Right renal cortex interstitium (tissue), 3 donors: ENCODE data around the gene STX3. TPM values are rescaled to one million over a fixed set of nuclear protein-coding genes. Genes with fewer than 3 reads are reported as not detected.

ENCODE experiments used
- DNase-seq, 3 donors: peaks; one replicate each; pipeline ENCODE4 v3.0.0-alpha.2; 2013; ENCODE audit warnings: low read depth in 3 of 3, low spot score in 2 of 3
- polyA plus RNA-seq, 3 donors: library from polyadenylated mRNA; unstranded; fragments of 120-200 nt; gene quantifications; one replicate each; pipeline ENCODE4 v1.2.1, GENCODE V29; 2013; ENCODE audit not compliant: insufficient read length in 3 of 3

Gene STX3
- 10 to 100 TPM; 49.0 to 55.2 (median 52.6) TPM for polyA plus RNA-seq

DNA sequence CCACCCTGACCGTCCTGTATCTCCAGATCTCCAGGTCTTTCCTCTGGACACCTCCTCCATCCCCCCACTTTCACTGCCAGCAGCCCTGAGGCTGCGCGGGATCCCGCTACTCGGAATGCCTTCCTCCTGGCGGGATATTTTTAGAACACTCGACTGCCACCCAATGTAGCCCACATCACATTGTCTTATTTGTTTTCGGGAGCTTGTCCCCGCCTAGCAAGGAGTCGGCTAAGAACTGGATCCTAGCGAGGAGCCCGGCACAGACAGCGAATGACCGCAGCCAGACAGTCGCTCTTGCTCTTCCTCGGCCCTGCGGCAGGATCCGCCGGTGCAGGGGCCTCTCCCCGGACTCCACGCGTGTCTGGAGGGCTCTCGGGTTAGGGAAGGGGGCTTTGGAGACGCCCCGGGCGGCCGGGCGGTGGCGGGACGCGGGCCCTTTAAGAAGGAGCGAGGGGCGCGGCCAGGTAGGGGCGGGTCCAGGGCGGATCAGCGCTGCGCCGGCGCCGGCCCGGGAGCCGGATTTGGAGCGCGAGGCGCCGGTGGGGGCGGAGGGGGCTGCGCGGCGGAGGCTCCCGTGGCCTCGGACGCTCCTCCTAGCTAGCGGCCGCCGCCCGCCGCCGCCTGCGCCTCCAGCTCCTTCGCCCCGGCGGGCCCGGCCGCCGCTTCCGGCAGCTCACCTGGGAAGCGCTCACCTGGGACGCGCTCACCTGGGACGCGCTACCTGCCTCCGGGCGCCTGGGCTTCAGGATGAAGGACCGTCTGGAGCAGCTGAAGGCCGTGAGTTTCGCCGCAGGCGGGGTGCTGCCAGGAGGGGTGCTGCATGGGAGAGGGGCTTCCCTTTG is at the start of gene STX3:
TSS of gene STX3 (plus strand) at position 518 of the 842 bp plus-strand sequence. CDS start at position 748, 230 bp downstream.
- peak; percentile 20 to 32 (median 24) for DNase-seq

- DNase-seq, result no peak
Measured at GRCh38 chr11:59706518-59707285, 48.5 kb upstream of the STX3 start.

DNA sequence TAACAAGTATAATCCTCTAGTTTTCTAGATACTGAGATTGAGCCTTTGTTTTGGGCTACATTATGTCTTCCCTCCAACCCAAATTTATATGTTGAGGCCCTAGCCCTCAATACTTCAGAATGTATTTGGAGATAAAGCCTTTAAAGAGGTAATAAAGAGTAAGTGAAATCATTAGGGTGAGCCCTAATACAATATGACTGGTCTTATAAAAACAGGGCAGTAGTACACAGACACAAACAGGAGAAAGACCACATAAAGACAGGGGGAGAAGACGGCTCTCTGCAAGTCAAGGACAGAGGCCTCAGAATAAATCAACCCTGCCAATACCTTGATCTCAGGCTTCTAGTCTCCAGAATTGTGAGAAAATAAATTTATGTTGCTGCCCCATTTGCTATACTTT is 47.8 kb upstream of the STX3 start:
- no peak for DNase-seq

DNA sequence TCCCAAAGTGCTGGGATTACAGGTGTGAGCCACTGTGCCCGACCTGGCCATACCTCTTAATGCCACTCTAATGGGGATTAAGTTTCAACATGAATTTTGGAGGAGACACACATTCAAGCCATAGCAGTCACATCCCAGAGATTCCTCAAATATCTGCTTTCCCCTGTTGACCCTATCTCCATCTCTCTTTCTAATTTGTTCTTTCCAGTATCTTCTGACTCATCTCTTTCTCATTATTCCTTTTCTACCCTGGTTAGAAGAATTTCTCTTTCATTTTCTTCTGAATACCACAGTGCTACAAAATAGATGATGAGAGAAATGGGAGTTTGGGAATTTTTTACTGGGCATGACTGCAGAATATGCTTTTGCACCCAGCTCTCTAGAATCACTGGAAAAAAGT is 46.6 kb upstream of the STX3 start:
- DNase-seq, result no peak

- no peak for DNase-seq
Measured at GRCh38 chr11:59710136-59710847, 44.9 kb upstream of the STX3 start.

DNA sequence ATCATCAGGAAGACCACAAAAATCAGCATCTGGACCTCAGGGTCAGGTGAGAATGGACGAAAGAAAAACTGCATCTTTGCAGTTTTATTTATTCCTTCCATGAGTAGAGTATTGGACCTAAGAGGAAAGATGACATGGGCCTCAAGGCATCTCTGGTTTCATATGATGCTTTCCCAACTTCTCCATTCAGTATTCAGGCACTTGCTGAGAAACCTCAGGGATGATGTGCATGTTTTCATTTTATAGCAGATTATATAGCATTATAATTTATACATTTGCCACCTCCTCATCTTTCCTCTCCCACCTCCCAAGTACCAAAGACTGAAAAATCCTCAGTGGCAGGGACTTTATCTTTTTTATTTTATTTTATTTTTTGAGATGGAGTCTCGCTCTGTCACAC is 41.4 kb upstream of the STX3 start, which contains the start of gene OR10V1:
TSS of gene OR10V1 (minus strand) at position 101 of the 400 bp plus-strand sequence. CDS start at position 101, 0 bp downstream.
- no peak for DNase-seq

GRCh38 chr11:59716051-59716450 is 39.1 kb upstream of the STX3 start:
- DNase-seq, result no peak

DNA sequence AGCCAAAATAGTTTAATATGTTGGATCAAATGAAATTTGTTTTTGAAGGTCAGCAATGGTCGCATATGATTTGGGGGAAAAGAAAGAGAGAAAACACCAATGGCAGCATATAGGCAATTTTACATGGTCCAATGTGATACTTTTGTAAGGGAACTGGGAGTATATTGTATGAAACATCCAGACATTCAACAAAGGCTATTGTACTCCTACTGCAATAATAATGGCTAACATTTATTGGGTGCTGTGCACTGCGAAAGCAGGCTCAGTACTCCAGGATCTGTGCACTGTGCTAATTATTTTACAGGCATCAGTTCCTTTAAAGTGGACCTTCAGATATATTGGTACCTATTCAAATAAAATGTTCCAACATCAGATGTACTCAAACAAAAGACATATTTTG is 35.6 kb upstream of the STX3 start:
- DNase-seq, result no peak

- DNase-seq, result no peak
Measured at GRCh38 chr11:59724066-59724465, 31.1 kb upstream of the STX3 start.

GRCh38 chr11:59727426-59727825 is 27.8 kb upstream of the STX3 start:
- DNase-seq, result no peak

DNA sequence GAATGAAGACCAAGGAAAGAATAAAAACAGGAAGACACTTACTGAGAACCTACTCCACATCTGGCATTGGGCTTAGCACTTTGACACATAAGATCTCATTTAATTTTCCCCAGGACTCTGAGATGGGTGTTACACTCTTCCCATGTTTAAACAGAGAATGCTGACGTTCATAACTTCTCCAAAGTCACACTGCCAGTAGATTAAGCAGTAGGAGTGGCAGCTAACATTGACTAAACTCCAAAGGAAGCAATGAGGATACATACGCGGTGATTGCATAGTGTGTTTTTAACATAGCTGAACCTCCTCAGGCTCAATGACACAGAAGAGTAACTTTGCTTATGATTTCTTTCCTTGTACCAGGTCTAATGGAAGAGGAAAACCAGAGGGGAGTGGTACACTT is 27.0 kb upstream of the STX3 start:
- DNase-seq, result no peak

DNA sequence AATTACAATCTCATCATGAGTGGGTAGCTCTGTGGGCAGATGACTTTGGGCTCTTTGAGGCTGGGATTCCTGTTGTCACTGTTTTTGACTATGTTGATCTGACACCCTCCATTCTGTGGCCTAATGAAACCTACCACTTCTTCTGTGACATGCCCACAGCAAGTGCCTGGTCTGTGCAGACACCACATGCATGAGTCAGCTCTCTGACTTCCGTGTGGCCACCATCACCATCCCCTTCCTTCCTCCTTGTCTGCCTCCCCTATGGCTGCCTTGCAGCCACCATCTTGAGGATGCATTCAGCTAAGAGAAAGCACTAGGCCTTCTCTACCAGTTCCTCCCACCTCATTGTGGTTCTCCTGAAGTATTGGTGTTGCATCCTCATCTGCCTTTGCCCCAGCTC is 26.3 kb upstream of the STX3 start:
- no peak for DNase-seq

DNA sequence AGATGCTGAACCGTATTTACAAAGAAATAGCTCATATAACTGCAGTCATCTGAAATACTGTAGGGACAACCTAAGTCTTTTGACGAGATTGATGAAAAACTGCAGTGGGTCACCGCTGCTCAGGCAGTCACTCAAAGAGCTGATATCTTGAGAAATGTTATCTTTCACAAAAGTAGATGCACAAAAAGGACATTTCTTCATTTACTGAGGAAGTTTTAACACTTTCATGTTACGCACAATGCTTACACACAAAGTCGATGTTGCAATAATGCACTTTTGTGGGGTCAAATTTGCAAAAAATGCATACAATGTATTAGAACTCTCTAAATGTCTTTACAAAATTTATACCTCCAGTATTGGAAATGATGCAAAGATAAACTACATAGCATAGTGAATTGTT is 25.3 kb upstream of the STX3 start:
- DNase-seq, result no peak

- no peak for DNase-seq
Measured at GRCh38 chr11:59730896-59731565, 24.1 kb upstream of the STX3 start.

- DNase-seq, result no peak
Measured at GRCh38 chr11:59746111-59746510, 9.1 kb upstream of the STX3 start.

- peak; percentile 56 to 61 (median 59) for DNase-seq
Measured at GRCh38 chr11:59753650-59754493, 1.3 kb upstream of the STX3 start.

DNA sequence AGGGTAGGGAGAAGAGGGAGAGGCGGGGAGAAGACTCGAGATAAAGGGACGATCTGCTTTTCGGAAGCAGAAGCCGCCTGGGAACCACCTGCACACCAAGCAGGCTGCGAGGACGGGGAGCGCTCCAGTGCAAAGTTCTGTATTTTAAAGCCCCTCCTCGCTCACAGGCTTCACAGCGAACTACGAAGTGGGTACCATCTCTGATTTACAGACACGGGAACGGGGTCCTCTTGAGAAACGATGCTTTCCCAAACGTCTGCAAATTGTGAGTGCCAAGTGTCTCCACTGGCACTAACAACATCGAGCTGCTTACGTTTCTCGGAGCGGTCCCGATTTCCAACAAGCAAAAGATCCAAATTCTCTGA is 700 bp upstream of the STX3 start:
- no peak for DNase-seq

GRCh38 chr11:59755701-59756557 is 753 bp downstream of the STX3 start:
- peak in 1 of 3 donors; percentile 24 for DNase-seq

DNA sequence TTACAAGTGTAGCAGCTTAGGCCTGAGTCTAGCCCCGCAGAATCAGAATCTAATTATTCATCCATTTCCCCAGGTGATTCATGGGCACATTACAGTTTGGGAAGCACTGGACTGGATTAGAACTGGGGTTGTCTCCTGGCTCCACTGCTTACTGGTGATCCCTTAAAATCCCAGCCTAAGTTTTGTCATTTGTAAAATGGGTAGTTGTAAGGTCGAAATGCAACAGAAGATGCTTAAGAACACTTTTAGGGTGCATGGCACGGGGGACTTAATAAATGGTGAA is 1.3 kb downstream of the STX3 start:
- no peak for DNase-seq
